C4-2B (cell line): ENCODE results near the gene ANKLE2.

Source experiments
- CTCF ChIP-seq: fragments of 450-650 bp; conservative IDR thresholded peaks from 2 replicates; pipeline ENCODE4 v1.5.1; 2017; ENCODE audit warnings: mild to moderate bottlenecking
- ZFX ChIP-seq: fragments of 450-650 bp; IDR thresholded peaks from 2 replicates; pipeline ENCODE4 v1.6.1; 2017

- TF ChIP-seq CTCF = no peak
- TF ChIP-seq ZFX = no peak
These were observed 22.9 kb upstream of the ANKLE2 start for GRCh38 chr12:132784580-132784979.
